DMS114 treated with DMSO at 0.1 percent for 48 hours (cell line): ENCODE data around the gene CTNNBIP1.

Experiments used
- DNase-seq: peaks from one replicate; lab custom pipeline; 2025; ENCODE audit not compliant: unreplicated experiment; lab: John Stamatoyannopoulos, UW

Gene CTNNBIP1

GRCh38 chr1:9835758-9836631 lies 74.1 kb downstream of the CTNNBIP1 start:
- no peak for DNase-seq

DNA sequence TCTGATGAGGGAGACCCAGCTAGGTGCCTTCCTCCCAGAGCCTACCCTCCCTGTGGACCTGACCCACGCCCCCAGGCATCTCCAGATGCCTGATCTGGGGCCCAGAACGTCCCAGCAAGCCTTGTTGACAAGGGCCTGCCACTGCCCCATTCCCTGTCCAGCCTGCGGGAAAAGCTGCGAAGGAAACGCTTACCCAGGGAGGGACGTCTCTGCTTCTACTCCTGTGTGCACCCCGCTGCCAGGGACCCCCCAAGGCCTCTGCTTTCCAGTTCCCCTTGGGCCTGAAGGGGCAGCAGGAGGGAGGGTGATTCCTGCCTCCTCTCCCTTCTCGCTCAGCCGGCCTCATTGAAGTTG lies 74.7 kb downstream of the CTNNBIP1 start:
- DNase-seq = no peak

DNA sequence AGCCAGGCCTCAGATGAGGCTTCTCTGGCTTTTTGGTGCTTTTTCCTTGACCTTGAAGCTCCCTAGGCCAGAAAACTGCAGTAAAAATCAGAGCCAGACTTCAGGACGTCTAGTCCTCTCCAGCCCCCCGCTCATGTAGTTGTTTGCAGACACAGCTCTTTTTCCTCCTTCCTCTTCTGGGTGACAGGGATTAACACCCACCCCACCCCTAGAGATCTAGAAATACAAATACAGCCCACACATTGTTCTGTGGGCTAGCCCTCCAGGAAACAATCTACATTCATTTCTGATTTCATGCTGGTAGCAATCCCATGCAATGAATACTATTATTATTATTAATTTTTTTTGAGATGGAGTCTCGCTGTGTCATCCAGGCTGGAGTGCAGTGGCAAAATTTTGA lies 76.4 kb downstream of the CTNNBIP1 start:
- no peak for DNase-seq

- no peak for DNase-seq
Observed at GRCh38 chr1:9827558-9828185, 82.4 kb downstream of the CTNNBIP1 start.

DNA sequence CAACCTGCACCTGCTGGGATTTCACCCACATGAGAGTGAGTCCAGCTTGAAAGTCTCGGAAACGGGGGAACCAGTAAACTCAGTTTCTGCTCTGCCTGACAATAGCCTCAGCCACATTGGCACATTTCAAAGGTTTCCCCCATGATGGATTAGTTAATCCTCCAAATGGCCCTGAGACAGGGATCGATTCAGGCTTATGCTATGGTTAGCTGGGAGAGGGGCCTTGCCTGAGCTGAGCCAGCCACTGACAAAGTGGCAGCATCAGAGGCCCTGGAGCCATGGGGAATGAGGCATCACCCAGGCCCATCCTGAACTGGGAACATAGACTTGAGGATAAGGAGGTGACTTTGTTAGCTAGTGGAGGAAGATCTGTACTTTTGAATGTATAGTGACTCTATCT lies 83.5 kb downstream of the CTNNBIP1 start:
- DNase-seq = no peak

- no peak for DNase-seq
Observed at GRCh38 chr1:9826087-9826486, 84.0 kb downstream of the CTNNBIP1 start.

DNA sequence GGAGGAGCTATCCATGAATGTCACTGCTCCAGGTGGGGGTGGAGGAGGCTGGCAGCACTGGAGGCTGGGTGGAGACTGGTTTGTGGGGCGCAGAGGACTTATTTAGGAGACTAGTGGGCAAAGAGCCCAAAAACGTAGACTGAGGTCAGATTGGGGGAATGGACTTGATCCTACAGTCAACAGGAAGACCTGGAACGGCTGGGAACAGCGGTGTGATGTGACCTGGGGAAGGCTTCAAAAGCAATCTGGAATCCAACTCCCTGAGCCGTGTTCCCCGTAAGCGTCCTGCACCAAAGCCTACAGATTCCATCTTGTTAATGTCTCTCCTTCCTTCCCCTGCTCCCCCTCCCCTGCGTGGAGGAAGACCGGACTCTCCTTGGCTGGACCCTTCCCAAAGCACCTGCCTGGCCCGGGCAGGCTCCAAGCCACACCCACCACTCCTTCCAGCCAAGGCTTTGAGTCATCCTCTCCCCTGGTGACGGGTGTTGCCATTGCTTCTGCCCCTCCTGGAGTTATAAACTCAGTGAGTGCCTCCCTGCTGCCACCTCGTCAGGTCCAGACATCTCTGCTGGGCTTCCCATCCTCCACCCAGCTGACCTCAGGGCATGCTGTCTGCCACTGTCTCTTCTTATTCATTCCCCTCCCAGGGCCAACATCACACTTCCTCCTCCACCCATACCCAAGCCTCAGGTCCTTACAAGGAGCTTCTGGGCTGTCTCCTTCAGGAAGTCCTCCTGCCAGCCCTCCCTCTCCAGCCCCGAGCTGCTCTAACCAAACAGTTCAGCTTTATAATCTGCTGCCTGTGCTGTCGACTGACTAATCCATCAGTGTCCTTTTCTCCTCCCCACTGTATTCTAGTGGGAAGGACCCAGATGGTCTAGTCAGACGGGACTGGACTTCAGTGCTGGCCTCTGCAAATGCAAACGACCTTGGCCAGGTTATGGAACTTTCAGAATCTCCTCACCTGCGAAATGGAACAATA lies 84.7 kb downstream of the CTNNBIP1 start:
- no peak for DNase-seq

- no peak for DNase-seq
Observed at GRCh38 chr1:9824702-9825089, 85.4 kb downstream of the CTNNBIP1 start.

DNA sequence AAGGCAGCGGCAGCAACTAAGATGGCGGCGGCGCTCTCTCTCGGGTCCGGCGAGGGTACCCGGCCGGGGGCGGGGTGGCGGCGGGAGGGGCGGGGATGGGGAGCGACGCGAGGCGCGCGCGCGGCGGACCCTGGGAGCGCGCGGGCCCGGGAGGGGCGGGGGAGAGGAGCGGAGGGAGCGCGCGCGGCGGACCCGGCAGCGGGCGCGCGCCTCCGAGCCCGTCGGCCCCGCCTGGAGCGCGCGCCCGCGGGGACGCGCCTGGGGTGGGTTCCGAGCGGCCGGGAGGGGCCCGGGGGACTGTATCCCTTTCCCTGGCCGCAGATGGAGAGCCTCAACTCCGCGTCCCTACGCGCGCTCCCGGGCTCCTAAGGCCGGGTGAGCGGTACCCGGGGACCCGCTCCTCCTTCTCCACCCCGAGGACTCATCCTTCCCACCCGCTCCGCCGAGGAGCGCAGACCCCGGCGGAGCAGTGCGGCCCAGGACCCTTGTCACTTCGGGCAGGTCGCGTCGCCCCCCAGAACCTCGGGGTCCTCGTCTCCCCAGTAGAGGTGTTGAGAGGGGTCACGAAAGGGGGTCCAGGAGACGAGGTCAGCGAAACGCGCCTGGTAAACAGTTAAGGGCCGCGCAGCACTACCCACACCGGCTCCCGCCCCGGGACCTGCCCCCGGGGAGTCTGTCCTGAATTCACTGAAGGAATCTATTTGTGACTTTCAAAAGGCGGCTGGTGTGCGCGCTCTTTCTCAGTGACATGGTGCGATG lies 85.9 kb downstream of the CTNNBIP1 start, which contains the start of gene CLSTN1:
Gene CLSTN1 (minus strand): TSS at position 23 of the 759 bp plus-strand sequence. CDS start 232 bp downstream, outside the sequence.
- DNase-seq = peak; percentile 69

GRCh38 chr1:9823693-9823942 lies 86.5 kb downstream of the CTNNBIP1 start:
- no peak for DNase-seq

- no peak for DNase-seq
Observed at GRCh38 chr1:9822897-9823692, 87.0 kb downstream of the CTNNBIP1 start.

DNA sequence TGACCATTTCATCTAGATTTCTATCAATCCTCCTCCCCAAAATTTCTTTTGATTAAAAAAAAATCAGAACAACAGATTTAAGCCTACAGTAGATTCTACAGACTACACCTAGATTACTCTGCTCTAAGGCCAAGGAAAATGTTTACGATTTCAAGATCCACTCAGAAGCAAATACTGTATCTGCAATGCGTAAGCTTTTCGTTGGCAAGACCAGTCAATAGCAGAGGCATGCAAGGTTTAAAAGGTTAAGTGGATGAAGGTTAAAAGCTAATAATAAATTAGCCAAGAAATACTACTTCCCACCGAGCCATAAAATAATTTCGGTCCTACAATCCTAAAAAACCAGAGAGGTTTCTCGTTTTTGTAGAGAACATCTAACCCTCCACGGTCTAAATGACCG lies 87.6 kb downstream of the CTNNBIP1 start:
- no peak for DNase-seq

DNA sequence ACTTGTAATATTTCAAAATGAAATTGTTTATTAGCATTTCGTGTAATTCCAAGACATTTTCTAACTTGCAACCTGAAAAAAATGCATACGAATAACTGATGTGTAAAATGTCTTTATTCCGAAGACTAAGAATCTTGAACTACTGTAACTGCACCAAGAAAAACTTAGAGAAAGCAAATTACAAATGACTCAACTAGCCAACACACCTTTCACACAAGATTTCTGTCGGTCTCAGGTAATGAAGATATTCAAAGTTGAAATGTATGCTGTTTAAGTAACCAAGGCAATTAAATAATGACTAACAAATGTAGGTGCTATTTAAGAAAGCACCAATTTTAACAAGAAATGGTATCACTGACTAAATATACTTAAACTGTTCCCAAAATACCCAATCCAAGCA lies 88.4 kb downstream of the CTNNBIP1 start:
- DNase-seq = no peak

GRCh38 chr1:9820521-9820920 lies 89.5 kb downstream of the CTNNBIP1 start:
- no peak for DNase-seq

DNA sequence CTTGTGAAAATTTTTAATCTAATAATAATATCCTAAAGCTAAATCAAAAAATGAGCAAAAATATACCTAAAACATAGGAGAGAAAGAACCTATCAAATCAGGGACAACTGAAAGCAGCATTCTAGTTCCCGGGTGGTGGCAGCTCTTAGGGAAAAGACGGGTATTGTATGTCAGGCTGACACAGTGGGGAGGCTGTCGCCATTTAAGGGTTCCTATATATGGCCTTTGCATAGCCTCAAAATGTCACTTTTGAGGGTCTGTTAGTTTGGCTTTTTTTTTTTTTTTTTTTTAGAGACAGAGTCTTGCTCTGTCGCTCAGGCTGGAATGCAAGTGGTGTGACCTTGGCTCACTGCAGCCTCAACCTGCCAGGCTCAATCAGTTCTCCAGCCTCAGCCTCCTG lies 92.3 kb downstream of the CTNNBIP1 start:
- DNase-seq = no peak

- DNase-seq = no peak
Observed at GRCh38 chr1:9816199-9816598, 93.9 kb downstream of the CTNNBIP1 start.

DNA sequence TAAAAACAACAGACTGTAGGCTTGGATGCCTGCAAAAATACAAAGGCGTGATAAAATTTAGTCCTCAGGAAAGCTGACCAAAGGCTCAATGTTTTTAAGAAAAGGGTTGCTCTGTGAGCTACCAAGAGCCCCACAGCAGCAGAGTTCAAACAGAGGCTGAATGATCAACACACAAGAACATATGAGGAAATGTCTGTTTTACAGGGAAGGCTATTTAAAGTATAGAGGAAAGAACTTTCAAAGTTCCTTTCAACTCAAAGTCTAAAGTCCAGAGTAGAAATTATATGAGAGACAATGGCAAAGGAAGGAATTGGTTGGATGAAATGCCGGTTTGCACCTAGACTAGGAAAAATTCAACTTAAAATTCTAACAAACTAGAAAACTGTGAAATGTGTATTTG lies 94.9 kb downstream of the CTNNBIP1 start:
- no peak for DNase-seq

- DNase-seq = no peak
Observed at GRCh38 chr1:9814619-9815018, 95.5 kb downstream of the CTNNBIP1 start.

DNA sequence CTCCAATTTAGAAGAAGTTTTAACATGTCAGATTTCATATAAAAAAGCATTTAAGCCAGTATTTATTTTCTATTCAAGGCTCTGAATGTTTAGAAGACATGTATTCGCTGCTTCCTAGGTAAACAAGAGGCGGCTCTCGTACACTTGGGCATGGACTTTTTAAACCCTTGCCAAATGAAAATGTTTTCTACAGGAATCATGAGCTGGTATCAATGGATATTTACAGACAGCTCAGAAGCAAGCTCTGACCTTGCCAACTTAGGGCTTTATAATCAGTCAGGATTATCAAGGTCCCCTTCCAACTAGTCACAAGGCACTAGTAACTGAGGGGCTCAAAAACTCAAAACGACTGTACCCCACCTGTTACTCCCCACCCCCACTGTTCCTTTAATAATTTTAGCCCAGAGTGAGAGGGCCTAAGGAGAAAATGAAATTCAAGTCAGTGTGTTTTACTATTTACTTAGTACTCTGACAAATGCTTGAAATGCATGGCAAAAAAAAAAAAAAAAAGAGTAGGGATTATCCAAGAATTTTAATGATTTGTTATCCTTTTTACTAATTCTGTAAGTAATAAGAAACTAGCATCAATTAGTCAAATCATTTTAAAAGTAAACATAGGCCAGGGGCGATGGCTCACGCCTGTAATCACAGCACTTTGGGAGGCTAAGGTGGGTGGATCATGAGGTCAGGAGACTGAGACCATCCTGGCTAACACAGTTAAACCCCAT lies 98.7 kb downstream of the CTNNBIP1 start:
- no peak for DNase-seq
